ENCODE results near the gene WFDC8. TPM values are rescaled to one million over a fixed set of nuclear protein-coding genes. Genes with fewer than 3 reads are reported as not detected.
A peak's percentile ranks its signal among the peaks of the same experiment; 100 is the strongest.

WFDC8 gene
- total and polyA plus RNA-seq, 2 of the 13 experiments (the other 11 are each of a cell fraction or from before 2014, with no cell fraction given), result not detected

DNA sequence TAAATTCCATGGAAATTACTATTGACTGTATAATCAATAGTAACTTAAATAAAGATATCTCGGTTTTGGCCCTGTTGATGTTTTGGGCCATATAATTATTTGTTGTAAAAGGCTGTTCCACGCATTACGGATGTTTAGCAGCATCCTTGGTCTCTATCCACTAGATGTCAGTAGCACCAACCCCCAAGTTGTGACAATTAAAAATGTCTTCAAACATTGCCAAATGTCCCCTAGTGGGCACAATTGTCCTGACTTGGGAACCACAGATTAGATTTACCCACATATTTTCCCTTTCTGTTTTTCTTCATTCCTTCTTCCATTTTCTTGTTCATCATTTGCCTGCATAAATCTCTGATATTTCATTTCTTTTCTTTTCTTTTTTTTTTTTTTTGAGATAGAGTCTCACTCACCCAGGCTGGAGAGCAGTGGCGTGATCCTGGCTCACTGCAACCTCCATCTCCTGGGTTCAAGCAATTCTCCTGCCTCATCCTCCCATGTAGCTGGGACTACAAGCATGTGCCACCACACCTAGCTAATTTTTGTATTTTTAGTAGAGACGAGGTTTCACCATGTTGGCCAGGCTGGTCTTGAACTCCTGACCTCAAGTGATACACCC, 13.6 kb upstream of the WFDC8 start (continued):
- TF ChIP-seq, protein P1, sequence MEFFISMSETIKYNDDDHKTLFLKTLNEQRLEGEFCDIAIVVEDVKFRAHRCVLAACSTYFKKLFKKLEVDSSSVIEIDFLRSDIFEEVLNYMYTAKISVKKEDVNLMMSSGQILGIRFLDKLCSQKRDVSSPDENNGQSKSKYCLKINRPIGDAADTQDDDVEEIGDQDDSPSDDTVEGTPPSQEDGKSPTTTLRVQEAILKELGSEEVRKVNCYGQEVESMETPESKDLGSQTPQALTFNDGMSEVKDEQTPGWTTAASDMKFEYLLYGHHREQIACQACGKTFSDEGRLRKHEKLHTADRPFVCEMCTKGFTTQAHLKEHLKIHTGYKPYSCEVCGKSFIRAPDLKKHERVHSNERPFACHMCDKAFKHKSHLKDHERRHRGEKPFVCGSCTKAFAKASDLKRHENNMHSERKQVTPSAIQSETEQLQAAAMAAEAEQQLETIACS (CRISPR knock-in tag; IDR thresholded peaks at IDR 0.05), result no peak
- TF ChIP-seq YEATS4 (CRISPR knock-in tag; IDR thresholded peaks at IDR 0.05; ENCODE audit: borderline replicate concordance) (no peak), SOX13 (IDR thresholded peaks at IDR 0.05) (no peak), SOX13 (CRISPR knock-in tag; conservative IDR thresholded peaks at IDR 0.05 in 1 of 2, IDR thresholded peaks at IDR 0.05 in 1 of 2) (peak in 1 of 2 experiments; percentile 27; a peak in 1 of 4 replicates), NFYC (CRISPR knock-in tag; IDR thresholded peaks at IDR 0.05) (no peak), RARA (CRISPR knock-in tag; IDR thresholded peaks at IDR 0.05) (no peak), ESRRA (CRISPR knock-in tag; IDR thresholded peaks at IDR 0.05; ENCODE audit: low read depth) (no peak), XRCC5 (optimal IDR thresholded peaks at IDR 0.05; ENCODE audit: low read length) (peak; percentile 65), MXI1 (IDR thresholded peaks at IDR 0.05; ENCODE audit: borderline replicate concordance, low read depth, low read length) (no peak), SNAPC2 (CRISPR knock-in tag; IDR thresholded peaks at IDR 0.05) (0 out of 2 replicates have a peak, but pooled peaks have one; percentile 26), ZNF138 (CRISPR knock-in tag; IDR thresholded peaks at IDR 0.05; ENCODE audit: low read depth) (no peak), NCOA1 (CRISPR knock-in tag; IDR thresholded peaks at IDR 0.05) (no peak), PPARG (CRISPR knock-in tag; conservative IDR thresholded peaks at IDR 0.05) (peak; percentile 53; the same call in 1 of the 2 replicates), ZNF24 (IDR thresholded peaks at IDR 0.05) (no peak), HNRNPK (IDR thresholded peaks at IDR 0.05; ENCODE audit: low read depth, low read length, poor library complexity, severe bottlenecking) (no peak), ZNF549 (CRISPR knock-in tag; IDR thresholded peaks at IDR 0.05) (no peak), SOX5 (CRISPR knock-in tag; IDR thresholded peaks at IDR 0.05; ENCODE audit: borderline replicate concordance) (no peak), ZSCAN12 (CRISPR knock-in tag; IDR thresholded peaks at IDR 0.05) (no peak), RAD21 (CRISPR knock-in tag; IDR thresholded peaks at IDR 0.05) (peak; percentile 87)
- TF ChIP-seq, protein P2, sequence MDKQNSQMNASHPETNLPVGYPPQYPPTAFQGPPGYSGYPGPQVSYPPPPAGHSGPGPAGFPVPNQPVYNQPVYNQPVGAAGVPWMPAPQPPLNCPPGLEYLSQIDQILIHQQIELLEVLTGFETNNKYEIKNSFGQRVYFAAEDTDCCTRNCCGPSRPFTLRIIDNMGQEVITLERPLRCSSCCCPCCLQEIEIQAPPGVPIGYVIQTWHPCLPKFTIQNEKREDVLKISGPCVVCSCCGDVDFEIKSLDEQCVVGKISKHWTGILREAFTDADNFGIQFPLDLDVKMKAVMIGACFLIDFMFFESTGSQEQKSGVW (CRISPR knock-in tag; IDR thresholded peaks at IDR 0.05; ENCODE audit: borderline replicate concordance), result no peak
- TF ChIP-seq, protein P3, sequence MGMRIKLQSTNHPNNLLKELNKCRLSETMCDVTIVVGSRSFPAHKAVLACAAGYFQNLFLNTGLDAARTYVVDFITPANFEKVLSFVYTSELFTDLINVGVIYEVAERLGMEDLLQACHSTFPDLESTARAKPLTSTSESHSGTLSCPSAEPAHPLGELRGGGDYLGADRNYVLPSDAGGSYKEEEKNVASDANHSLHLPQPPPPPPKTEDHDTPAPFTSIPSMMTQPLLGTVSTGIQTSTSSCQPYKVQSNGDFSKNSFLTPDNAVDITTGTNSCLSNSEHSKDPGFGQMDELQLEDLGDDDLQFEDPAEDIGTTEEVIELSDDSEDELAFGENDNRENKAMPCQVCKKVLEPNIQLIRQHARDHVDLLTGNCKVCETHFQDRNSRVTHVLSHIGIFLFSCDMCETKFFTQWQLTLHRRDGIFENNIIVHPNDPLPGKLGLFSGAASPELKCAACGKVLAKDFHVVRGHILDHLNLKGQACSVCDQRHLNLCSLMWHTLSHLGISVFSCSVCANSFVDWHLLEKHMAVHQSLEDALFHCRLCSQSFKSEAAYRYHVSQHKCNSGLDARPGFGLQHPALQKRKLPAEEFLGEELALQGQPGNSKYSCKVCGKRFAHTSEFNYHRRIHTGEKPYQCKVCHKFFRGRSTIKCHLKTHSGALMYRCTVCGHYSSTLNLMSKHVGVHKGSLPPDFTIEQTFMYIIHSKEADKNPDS (CRISPR knock-in tag; IDR thresholded peaks at IDR 0.05), result no peak
- TF ChIP-seq, protein P4, sequence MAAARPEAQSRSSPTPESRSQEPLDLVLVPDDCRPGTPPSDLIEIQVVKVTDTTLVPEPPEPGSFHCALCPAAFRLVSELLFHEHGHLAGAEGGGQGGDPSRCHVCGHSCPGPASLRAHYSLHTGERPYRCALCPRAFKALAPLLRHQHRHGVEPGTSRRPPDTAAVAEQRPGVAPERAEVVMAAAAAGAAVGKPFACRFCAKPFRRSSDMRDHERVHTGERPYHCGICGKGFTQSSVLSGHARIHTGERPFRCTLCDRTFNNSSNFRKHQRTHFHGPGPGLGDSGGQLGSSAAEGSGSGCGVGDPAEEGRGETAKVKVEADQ (CRISPR knock-in tag; IDR thresholded peaks at IDR 0.05; ENCODE audit: borderline replicate concordance), result no peak
